ENCODE results near the gene FUT8.

The FUT8 gene

DNA sequence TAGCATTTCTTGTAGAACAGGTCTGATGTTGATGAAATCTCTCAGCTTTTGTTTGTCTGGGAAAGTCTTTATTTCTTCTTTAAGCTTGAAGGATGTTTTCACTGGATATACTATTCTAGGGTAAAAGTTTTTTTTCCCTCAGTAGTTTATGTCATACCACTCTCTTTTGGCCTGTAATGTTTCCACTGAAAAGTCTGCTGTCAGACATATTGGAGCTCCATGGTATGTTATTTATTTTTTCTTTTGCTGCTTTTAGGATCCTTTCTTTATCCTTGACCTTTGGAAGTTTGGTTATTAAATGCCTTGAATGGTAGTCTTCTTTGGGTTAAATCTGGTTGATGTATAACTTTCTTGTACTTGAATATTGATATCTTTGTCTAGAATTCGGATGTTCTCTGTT, 306.1 kb downstream of the FUT8 start:
- no peak for DNase-seq

DNA sequence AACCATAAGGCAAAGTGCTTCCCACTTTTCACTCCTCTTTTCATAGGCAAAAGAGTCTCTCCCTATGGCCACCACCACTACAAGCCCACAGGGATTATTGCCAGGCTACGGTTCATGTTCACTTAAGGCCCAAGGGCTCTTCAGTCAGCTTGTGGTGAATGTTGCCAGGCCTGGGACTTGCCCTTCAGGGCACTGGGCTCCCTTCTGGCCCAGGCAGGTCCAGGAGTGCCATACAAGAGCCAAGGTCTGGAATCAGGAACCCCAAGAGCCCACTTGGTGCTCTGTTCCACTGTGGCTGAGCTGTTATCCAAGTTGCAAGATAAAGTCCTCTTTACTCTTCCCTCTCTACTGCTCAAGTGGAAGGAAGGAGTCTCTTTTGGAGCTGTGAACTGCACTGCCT, 307.6 kb downstream of the FUT8 start:
- no peak for DNase-seq

DNA sequence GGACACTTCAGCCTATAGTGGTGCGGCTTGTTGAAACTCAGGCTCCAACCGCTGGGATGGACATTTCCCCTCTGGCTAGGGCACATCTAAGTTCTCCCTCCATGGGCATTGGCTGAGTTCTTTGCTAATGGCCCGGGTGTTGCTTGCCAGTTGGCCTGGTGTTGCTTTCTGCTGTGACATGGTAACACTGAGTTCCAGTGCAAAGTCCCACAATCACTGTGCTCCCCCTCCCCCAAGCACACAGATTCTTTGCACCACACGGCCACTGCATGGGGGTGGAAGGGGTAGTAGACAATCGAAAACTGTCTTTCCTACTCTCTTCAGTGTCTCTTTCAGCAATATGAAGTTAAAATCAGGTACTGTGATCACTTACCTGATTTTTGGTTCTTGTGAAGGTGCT, 308.2 kb downstream of the FUT8 start:
- DNase-seq: no peak

DNA sequence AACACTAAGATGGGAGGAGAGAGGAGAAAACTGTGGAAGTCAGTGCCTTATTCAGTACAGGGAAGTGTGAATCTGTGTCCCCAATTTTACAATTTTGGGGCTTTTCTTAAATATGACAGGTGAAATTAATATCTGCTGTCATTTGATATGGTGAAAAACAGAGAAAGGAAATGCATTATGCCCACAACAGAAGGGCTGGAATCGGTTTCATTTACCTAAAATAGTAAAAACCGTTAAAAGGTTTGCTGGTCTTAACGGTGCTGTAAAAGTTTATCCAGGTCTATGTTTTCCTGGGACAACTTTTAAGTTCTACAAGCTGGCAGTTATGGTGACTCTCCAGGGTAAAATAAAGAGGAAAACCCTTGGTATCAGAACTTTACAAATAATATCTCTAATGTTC, 310.8 kb downstream of the FUT8 start:
- no peak for DNase-seq

DNA sequence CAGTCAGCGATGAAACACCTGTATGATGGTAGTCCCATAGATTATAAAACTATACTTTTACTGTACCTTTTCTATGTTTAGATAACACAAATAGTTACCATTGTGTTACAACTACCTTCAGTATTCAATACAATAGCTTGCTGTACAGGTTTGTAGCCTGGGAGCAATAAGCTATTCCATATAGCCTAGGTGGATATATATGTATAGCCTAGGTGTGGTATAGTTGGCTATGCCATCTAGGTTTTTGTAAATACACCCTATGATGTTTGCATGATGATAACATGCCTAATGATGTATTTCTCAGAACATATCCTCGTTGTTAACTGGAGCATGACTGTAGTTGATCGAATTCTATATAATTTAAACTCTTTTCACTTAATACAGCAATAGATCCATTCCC, 316.1 kb downstream of the FUT8 start:
- DNase-seq: no peak

DNA sequence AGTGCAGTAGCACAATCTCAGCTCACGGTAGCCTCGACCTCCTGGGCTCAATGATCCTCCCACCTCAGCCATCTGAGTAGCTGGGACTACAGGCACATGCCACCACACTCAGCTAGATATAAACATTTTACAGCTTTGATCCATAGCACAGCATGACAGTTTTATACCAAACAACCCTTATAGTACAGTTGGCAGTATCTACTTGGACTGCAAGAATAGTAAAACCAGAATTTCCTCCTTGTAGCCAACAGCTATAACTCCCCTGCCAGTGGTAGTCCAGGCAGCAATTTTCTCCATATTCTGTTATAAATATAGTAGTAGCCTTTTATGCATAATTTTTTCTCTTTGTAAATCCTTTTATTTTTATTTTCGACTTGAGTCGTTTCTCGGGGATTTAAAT, 317.0 kb downstream of the FUT8 start:
- no peak for DNase-seq

DNA sequence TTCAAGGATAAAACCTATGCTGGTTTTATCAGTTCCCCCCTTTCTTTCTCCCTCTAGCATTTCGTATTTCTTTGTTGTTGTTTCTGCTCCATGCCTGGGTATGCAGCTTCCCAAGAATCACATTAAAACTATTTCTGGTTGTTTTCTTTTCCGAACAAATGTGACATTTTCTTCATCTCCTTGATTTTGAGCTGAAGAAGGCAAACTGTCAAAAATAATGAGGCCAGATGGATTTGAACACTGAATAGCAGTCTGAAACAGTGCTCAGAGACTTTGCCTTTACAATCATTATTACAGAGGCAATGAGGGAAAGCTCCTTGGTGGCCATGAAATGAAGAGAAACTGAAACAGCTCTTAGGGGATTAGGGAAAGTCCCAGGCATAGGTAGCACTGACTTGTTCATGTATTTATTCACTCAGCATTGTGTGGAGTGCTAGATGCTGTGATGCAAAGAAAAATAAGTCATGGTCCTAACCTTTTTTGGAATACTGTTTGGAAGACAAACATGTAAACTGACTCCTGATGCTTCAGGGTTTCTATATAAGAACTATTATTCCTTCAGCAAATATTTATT, 319.5 kb downstream of the FUT8 start:
- no peak for DNase-seq

DNA sequence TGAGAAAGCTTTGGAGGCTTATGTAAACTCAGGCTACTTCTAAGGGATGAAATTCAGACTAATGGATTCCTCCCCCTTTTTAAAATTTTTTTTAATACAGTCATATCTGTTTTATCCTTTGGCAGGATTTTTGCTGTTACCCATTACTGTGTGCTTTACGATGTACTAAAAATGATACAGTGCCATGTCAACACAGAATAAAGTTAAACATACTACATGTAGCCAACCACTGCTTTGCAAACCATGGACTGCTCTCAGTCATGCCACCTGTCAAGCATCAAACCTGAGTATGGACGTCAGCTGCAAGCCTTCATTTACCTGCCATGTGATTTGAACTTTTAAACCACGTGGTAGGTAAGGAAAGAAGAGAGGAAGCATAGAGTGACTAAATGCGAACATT, 325.8 kb downstream of the FUT8 start:
- DNase-seq: no peak

DNA sequence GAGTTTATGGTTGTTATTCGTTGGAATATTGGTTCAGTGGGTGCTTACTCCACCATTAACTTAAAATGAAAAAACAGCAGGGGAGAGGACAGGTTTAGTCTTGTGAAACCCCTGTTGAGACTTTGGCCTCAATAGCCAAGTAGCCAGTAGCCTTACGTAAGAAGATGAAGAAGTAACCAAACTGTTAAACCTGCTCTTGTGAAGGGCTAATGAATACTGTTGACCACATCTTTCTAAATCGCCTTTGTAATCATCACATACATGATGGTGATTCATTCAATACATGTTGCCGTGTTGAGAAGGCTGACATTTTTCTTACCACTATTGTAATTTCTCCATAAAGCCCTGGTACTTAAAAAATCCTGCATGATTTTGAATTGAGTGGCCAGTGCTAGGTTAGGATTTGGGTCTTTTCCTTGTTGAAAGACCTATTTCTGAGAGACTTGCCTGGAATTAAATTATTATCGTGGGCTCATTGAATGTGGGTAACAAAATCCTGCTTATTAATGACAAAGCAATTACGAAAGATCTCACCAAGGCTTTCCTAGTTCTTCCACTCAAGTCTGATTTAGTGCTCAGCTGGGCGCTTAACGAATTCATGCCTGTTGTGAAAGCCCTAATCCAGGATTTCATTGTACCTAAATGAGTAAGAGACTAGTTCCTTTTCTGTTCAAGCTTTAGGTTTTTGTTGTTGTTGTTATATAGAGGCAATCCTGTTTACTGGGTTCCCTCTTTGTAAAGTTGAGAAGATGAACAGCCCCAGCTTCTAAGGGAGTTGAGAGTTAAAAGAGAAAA, 333.1 kb downstream of the FUT8 start:
- no peak for DNase-seq

DNA sequence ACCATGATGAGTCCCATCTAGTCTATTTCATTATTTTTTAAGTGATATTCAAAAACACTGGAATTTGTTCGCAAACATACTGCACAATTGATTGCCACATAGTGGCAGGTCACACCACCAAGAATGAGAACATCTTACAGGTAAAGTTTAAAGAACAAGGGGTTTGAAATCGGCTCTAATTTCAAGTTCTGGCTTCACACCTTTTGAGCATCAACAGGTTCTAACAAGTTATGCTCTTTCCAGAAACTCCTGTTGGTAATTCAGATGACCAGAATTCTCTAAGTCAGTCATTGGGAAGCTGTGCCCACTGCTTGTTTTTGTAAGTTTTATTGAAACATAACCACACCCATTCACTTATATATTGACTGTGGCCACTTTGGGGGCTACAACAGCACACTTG, 336.3 kb downstream of the FUT8 start:
- no peak for DNase-seq

DNA sequence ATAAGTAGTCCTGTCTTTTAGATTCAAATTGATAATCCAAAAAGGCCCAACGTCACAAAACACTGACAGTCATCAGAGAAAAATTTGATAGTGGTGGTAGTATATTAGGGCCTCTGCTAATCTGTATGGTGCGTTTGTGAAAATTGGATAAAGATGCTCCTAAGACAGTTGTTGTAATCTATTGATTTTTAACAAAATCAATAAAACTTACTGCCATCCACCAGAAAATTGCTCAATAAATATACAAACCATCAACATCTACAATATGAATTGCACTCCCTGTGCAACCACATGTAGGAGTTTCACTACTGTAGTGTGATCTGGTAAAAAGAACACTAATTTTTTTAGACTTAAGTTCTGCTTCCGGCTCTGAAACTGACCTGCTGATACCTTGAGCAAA, 336.8 kb downstream of the FUT8 start:
- no peak for DNase-seq

DNA sequence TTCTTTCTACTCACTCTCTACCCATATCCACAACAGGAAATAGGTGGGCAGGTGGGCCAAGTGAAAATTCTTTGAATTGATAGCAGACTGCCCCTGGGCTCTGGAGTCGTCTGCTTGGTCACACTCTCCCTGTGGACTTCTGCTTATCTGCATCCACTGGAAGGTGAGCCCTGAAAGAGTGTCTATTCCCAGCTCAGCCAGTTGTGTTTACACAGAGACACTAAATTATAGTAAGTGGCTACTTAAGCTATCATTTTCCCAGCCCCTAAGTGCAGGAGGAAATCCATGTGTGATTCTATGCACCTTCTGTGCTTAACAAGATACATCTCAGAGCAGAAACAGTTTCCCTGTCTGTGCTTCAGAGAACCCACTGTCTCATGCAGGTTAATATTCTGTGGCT, 338.4 kb downstream of the FUT8 start:
- DNase-seq: no peak

DNA sequence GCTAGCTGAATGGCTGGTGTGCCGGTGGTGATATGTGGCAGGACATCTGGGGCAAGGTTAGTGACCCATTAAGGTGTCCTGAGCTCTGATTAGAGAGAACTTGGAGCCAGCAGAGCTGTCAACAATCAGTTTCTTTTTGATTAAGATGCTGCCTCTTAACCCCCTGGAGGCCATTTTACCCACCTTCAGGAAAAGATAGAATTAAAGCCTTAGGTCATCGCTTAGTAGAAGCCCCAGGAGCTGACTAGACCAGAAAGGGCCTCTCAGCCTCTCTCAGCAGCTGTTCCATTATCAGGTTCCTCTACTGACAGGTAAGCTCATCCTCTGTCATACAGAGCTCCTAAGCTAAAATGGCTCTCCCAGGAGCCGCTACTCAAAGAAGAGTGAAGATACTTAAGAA, 339.0 kb downstream of the FUT8 start:
- no peak for DNase-seq

DNA sequence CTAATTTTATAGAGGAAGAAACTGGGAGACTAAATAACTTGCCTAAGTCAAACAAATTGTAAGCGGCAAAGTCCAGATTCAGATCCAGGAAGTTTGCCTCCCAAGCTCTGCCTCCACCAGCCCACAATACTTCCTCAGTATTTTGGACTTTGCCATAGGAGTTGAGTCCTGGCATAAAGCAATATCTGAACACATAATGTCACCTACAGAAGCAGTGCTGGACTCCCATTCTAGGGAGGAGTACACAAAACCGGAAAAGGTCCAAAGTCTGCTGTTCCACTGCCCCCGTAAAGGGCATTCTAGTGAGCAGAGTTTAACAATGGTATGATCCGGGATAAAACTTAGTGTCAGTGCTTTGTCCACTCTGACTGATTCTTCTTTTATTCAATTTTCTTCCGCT, 340.5 kb downstream of the FUT8 start:
- DNase-seq: no peak

DNA sequence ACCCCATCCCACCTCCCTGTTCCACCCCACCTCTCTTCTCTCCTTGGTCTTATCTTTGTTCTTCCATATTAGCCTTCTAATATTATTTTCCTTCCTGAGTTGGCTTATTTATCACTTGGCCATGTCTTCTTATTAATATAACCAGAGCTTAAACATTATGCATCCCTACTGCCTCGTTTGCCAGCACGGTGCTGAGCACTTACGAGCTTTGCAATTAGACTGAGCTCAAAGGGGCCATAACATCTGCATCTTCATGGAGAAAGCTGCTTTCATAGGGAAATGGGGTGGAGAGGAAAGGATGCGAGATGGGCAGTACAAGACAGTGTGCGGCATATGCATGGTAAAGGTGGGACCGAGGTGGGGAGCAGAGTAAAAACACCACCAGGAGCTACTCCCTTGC, 342.8 kb downstream of the FUT8 start:
- DNase-seq: no peak

DNA sequence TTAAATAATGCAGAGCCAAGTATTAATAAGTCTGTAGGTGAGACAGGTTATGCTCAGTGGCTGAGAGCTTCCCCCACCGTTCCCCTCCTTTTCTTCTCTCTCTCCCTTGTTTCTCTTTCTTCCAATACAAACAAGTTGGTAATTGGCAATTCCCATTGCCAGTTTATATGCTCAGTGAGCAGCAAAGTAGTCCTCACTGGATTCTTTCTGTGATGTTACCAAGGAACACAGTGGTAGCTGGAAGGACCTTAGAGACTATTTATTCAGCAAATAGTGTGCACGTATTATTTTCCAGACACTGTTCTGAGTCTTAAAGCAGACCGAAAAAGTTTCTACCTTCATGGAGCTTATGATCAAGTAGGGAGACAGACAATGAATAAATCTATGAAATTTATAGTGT, 344.4 kb downstream of the FUT8 start:
- DNase-seq: no peak

DNA sequence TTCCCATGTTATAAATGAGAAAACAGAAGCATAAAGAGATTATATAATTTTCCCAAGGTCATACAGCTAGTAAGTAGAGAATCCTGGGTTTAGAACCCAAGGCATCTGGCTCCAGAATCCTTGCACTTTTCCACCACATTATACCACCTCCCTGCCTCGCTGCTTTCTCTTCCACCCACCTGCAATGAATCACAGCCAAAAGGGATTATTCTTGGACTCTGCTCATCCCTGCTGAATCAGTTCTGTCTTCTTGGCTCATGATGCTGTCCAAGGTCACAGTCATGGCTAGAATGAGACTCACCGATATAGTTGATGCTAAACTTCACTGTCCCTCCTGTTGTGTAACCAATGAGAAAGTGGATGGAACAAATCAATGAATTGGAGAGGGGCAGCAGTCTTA, 356.6 kb downstream of the FUT8 start:
- no peak for DNase-seq

DNA sequence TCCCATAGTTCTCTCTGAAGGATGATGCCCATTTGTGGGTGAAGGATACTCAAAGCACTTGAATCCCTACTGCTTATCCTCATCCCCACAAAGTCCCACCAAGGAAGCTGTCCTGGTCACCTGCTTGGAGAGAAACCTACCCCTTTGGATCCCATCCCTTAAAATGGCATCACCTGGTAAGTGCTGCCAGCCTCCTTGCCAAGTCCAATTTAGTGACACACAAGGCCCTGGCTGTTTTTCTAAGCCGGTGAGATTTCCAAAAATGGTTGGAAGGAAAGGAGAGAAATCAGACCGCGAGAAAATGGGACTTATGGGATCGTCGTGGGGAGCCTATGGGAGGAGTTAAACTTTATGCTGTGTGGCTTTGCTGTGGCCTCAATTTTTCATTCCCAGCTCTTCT, 358.2 kb downstream of the FUT8 start:
- DNase-seq: no peak

DNA sequence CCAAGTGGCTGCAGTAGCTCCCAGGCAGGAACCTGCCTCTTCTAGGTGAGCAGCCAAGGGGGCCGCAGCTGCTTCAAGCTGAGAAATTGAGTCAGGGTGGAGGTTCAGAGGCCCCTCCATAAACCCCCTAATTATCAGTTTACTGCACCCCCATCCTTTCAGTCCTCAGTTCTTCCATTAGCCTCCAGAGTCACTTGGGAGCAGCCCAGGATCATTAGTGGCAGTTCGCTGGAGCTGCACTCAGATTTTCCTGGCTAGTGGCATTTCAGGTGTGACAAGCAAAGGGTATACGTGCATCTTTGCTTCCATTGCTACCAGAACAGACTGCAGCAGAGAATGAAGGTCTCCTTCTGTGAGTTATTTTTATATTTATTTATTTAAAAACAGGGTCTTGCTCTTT, 358.7 kb downstream of the FUT8 start:
- DNase-seq: no peak

DNA sequence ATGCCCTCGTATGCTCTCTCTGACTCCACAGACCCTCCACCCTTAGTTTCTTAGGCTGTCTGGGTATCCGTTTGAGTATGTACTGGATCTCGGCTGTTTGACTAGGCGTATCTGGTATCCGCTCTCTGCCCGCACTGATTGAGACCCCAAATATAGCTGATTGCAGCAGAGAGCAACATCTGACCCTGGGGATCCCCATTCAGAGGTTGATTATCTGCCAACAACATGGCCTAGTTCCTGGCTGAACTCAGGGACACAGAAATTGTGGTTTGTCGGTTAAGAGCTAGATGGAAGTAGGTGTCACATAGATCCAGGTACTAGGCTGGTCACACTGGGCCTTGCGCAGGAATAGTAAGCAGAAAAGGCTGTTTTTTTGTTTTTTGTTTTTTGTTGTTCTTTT, 359.9 kb downstream of the FUT8 start:
- no peak for DNase-seq

DNA sequence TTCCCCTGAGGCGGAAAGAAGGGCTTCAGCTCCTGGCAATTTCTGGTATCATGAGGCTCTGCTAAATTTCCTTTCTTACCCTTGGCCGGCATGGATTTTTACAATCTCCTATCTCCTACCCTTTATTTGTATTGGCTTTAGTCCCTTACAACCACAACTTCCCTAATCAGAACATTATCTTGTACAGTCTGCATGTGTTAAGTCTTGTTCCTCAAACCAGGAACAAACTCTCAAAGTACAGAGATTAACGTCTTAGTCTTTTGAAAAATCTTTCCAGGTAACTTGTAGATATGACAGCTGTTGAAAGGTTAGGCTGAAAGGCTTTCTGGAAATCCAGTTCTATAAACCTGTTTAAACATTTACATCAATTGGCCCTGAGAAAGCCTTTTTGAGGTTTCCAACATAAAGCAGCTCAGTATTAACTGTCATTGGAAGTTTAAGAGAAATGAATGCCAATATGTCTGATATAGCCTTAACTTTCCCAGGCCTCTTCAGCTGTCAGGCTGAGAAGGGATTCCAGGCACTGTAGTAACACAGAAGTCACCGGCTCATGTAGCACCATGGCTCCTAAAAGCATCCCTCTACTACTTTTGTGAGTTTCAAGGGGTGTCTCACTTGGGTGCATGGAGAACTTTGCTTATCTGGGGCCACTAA, 360.5 kb downstream of the FUT8 start:
- DNase-seq: no peak

DNA sequence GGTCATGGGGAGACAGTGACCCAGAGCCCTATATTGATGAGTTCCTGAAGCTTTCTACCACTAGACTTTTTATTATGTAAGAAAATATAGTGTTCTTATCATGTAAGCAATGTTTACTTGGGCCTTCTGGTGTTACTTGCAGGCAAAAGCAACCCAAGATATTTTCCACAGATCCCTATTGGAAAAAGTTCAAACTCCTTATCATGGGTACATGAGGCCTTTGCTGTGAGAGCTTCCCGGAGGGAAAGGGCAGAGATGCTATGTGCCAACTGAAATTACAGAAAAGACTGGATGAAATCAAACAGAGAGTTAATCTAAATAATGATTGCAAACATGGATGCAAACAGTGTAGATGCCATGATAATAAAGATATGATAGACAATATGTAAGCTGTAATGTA, 361.5 kb downstream of the FUT8 start:
- no peak for DNase-seq

DNA sequence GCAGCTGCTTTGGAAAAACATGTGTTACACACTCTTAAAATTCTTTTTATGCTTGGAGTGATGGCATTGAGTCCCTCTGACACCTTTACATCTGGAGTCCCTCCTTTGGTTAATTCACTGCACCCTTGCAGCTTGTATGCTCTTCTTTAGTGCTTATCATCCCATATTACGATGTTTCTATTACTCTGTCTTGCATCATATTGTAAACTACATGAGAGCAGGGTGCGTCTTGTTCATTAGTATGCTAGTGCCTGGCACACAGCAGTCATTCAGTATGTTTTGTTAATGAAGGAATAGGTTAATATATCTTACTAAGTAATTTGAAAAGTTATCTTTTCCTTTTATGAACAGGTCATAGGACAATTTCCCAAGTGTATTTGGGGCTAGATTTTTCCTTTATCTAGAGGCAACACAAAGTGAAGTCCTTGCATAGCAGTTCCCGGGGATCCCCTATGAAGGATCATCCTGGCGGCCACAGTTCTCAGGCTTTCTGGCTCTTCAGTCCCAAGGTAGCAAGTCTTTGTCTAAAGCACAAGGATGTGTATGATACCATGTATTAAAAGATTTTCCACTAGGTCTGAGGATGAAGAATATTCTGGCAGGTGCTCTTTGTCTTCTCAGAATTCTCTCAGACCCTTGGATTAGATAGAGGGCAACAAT, 363.8 kb downstream of the FUT8 start:
- no peak for DNase-seq

DNA sequence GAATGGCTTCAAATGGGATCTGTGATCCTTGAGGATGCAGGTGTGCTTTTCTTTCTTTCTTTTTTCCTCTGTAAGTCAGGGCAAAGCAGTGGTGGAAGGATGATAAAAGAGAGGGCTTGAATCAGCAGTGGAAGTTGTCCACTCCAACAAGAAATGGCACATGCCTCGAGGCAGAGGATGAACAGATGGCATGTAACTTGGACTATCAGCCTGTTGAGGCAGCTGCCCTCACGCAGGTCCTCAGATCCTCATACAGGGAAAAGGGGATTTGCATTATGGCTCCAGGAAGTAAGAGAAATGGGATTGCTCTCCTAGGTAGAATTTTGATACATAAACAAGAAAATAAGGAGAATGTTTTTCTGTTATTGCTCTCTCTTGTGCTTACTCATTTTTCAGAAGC, 368.0 kb downstream of the FUT8 start:
- no peak for DNase-seq
